HepG2 (cell line): ENCODE measurements around the gene SLC6A12. TPM values are rescaled to one million over a fixed set of nuclear protein-coding genes. Genes with fewer than 3 reads are reported as not detected.

Experiments used
- FOXA1 ChIP-seq, 2 experiments: fragments of 450-650 bp in 1 of 2; sonication (generic) in 1 of 2; formaldehyde crosslinking in 1 of 2; IDR thresholded peaks; 2 replicates each; pipeline versions ENCODE4 v1.4.0 to v1.6.1; 2016 to 2020; ENCODE audit warnings: missing genetic modification reagents in 1 of 2
- FOXP4 ChIP-seq: sonication (generic); formaldehyde crosslinking; IDR thresholded peaks from 2 replicates; pipeline ENCODE4 v1.4.0; 2020; ENCODE audit warnings: missing genetic modification reagents
- GATAD2A ChIP-seq: IDR thresholded peaks from 2 replicates; pipeline ENCODE4 v1.6.1; 2016
- HDAC2 ChIP-seq: sonication (generic); formaldehyde crosslinking; IDR thresholded peaks from 2 replicates; pipeline ENCODE4 v1.4.0; 2020; ENCODE audit warnings: missing genetic modification reagents
- HNF4A ChIP-seq: sonication (generic); formaldehyde crosslinking; IDR thresholded peaks from 2 replicates; pipeline ENCODE4 v1.4.0; 2020; ENCODE audit warnings: missing genetic modification reagents
- HOXA5 ChIP-seq: sonication (generic); formaldehyde crosslinking; IDR thresholded peaks from 2 replicates; pipeline ENCODE4 v1.4.0; 2020; ENCODE audit warnings: missing genetic modification reagents
- ISX ChIP-seq: sonication (generic); formaldehyde crosslinking; conservative IDR thresholded peaks from 2 replicates; pipeline ENCODE4 v1.5.0; 2020; ENCODE audit warnings: missing genetic modification reagents
- MYC ChIP-seq: sonication (generic); formaldehyde crosslinking; IDR thresholded peaks from 2 replicates; pipeline ENCODE4 v1.9.0; 2021; ENCODE audit warnings: missing genetic modification reagents, borderline replicate concordance
- NCOA1 ChIP-seq: sonication (generic); formaldehyde crosslinking; IDR thresholded peaks from 2 replicates; pipeline ENCODE4 v1.9.0; 2021; ENCODE audit warnings: missing genetic modification reagents
- NR2F6 ChIP-seq, 2 experiments: IDR thresholded peaks; 2 replicates each; pipeline ENCODE4 v1.6.1; 2016; ENCODE audit warnings: antibody characterized with exemption in 1 of 2, mild to moderate bottlenecking in 1 of 2
- RBFOX2 ChIP-seq: fragments of 200-400 bp; formaldehyde crosslinking; IDR thresholded peaks from 2 replicates; pipeline ENCODE4 v1.6.1; 2017; ENCODE audit warnings: low read depth, mild to moderate bottlenecking, low read length
- TCF7 ChIP-seq: sonication (generic); IDR thresholded peaks from 2 replicates; pipeline ENCODE4 v1.6.1; 2016; ENCODE audit warnings: antibody characterized with exemption, low read depth
- ZBTB26 ChIP-seq: IDR thresholded peaks from 2 replicates; pipeline ENCODE4 v1.6.1; 2016; ENCODE audit warnings: missing compliant biosample characterization, missing genetic modification reagents, borderline replicate concordance
- ZNF891 ChIP-seq: sonication (generic); formaldehyde crosslinking; IDR thresholded peaks from 2 replicates; pipeline ENCODE4 v1.5.0; 2020; ENCODE audit warnings: mild to moderate bottlenecking, missing genetic modification reagents
- polyA plus RNA-seq, 8 experiments: library from polyadenylated mRNA; depleted of rRNA in 3 of 8; stranded (reverse) in 7 of 8; unstranded in 1 of 8; fragments of >200 nt; fragmentation: Illumina TruSeq in 4 of 8; extraction: Trizol in 4 of 8; gene quantifications; 2 replicates each; pipeline versions ENCODE4 v1.2.1 to v1.2.3, GENCODE V29; 2011 to 2016; ENCODE audit warnings: low read depth in 4 of 8, missing spikeins in 1 of 8, mixed read lengths in 1 of 8; ENCODE audit not compliant: insufficient read depth in 1 of 8
- total RNA-seq, 5 experiments: library from RNA; depleted of rRNA; stranded (reverse); fragments of >200 nt; fragmentation: Illumina TruSeq; extraction: Trizol; gene quantifications; 2 replicates each; pipeline ENCODE4 v1.2.3, GENCODE V29; 2016; ENCODE audit warnings: low read depth in 1 of 5
- TF ChIP-seq, protein P1 (sequence below): sonication (generic); formaldehyde crosslinking; IDR thresholded peaks from 2 replicates; pipeline ENCODE4 v1.9.0; 2022; ENCODE audit warnings: missing genetic modification reagents, mild to moderate bottlenecking, borderline replicate concordance
- TF ChIP-seq, protein P2 (sequence below): sonication (generic); formaldehyde crosslinking; IDR thresholded peaks from 2 replicates; pipeline ENCODE4 v1.9.0; 2021; ENCODE audit warnings: missing genetic modification reagents, mild to moderate bottlenecking, borderline replicate concordance
- TF ChIP-seq, protein P3 (sequence below): sonication (generic); formaldehyde crosslinking; IDR thresholded peaks from 2 replicates; pipeline ENCODE4 v1.4.0; 2020; ENCODE audit warnings: missing genetic modification reagents, borderline replicate concordance
- TF ChIP-seq, protein P4 (sequence below): IDR thresholded peaks from 2 replicates; pipeline ENCODE4 v1.6.1; 2016; ENCODE audit warnings: mild to moderate bottlenecking, missing biosample characterization, missing genetic modification reagents

SLC6A12 gene
- total and polyA plus RNA-seq, 2 of the 13 experiments (the other 11 are each of a cell fraction or from before 2014, with no cell fraction given), result 3.7 to 18.8 TPM

DNA sequence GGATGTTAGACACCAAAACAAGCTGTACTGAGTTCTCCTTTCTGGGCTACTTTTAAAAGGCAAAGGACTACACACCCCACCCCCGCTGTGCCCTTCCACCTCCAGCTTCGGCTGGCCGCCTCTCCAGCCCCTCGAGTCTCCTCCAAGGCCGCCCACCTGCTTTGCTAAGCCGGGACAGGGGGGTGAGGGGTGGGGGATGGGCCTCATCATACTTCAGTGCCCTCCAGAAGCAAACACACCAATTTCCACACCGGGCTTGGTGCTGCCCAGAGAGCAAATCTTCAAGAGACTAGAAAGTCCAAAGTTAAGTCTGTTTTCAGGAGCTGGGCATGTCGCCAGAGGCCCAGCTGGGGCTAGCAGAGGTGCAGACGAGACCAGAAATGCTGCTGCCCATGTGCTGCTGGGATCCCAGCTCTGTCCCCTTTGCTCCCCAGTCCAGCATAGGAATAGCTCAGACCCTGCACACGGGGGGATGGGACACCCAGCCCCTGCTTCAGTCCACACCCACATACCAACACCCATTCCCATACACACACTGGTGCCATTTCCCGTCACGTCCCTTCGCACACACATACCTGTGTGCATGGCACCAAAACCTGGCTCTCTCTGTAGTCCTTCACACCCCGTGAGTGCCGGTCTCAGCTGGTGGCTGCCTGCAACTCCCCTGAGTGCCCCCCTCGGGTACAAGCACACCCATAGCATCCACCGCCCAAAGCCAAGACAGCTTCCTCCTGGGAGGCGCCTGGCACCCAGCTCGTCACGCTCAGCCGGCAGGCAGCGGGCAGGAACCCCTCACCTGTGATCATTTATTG, 1.0 kb downstream of the SLC6A12 start (continued):
- TF ChIP-seq, protein P1, sequence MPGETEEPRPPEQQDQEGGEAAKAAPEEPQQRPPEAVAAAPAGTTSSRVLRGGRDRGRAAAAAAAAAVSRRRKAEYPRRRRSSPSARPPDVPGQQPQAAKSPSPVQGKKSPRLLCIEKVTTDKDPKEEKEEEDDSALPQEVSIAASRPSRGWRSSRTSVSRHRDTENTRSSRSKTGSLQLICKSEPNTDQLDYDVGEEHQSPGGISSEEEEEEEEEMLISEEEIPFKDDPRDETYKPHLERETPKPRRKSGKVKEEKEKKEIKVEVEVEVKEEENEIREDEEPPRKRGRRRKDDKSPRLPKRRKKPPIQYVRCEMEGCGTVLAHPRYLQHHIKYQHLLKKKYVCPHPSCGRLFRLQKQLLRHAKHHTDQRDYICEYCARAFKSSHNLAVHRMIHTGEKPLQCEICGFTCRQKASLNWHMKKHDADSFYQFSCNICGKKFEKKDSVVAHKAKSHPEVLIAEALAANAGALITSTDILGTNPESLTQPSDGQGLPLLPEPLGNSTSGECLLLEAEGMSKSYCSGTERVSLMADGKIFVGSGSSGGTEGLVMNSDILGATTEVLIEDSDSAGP, result peak; percentile 52; the same call in 1 of the 2 replicates
- TF ChIP-seq ZBTB26 (peak; percentile 97), NR2F6 (IDR thresholded peaks at IDR 0.05) (peak; percentile 37; the same call in 1 of the 2 replicates), NR2F6 (CRISPR knock-in tag; IDR thresholded peaks at IDR 0.05) (peak; percentile 13; the same call in 1 of the 2 replicates), GATAD2A (CRISPR knock-in tag) (peak; percentile 25; the same call in 1 of the 2 replicates), HDAC2 (peak; percentile 21; the same call in 1 of the 2 replicates), ISX (CRISPR knock-in tag) (no peak), HNF4A (CRISPR knock-in tag) (peak; percentile 83), FOXA1 (IDR thresholded peaks at IDR 0.05) (no peak), FOXA1 (CRISPR knock-in tag; IDR thresholded peaks at IDR 0.05) (0 out of 2 replicates have a peak, but pooled peaks have one; percentile 10), RBFOX2 (0 out of 2 replicates have a peak, but pooled peaks have one; percentile 20), NCOA1 (CRISPR knock-in tag) (no peak), TCF7 (peak; percentile 35; the same call in 1 of the 2 replicates), ZNF891 (CRISPR knock-in tag) (0 out of 2 replicates have a peak, but pooled peaks have one; percentile 29), FOXP4 (CRISPR knock-in tag) (peak; percentile 33; the same call in 1 of the 2 replicates), HOXA5 (0 out of 2 replicates have a peak, but pooled peaks have one; percentile 58), MYC (peak; percentile 34; the same call in 1 of the 2 replicates)
- TF ChIP-seq, protein P2, sequence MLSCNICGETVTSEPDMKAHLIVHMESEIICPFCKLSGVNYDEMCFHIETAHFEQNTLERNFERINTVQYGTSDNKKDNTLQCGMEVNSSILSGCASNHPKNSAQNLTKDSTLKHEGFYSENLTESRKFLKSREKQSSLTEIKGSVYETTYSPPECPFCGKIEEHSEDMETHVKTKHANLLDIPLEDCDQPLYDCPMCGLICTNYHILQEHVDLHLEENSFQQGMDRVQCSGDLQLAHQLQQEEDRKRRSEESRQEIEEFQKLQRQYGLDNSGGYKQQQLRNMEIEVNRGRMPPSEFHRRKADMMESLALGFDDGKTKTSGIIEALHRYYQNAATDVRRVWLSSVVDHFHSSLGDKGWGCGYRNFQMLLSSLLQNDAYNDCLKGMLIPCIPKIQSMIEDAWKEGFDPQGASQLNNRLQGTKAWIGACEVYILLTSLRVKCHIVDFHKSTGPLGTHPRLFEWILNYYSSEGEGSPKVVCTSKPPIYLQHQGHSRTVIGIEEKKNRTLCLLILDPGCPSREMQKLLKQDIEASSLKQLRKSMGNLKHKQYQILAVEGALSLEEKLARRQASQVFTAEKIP (CRISPR knock-in tag), result no peak
- TF ChIP-seq, protein P3, sequence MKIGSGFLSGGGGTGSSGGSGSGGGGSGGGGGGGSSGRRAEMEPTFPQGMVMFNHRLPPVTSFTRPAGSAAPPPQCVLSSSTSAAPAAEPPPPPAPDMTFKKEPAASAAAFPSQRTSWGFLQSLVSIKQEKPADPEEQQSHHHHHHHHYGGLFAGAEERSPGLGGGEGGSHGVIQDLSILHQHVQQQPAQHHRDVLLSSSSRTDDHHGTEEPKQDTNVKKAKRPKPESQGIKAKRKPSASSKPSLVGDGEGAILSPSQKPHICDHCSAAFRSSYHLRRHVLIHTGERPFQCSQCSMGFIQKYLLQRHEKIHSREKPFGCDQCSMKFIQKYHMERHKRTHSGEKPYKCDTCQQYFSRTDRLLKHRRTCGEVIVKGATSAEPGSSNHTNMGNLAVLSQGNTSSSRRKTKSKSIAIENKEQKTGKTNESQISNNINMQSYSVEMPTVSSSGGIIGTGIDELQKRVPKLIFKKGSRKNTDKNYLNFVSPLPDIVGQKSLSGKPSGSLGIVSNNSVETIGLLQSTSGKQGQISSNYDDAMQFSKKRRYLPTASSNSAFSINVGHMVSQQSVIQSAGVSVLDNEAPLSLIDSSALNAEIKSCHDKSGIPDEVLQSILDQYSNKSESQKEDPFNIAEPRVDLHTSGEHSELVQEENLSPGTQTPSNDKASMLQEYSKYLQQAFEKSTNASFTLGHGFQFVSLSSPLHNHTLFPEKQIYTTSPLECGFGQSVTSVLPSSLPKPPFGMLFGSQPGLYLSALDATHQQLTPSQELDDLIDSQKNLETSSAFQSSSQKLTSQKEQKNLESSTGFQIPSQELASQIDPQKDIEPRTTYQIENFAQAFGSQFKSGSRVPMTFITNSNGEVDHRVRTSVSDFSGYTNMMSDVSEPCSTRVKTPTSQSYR, result peak; percentile 80; the same call in 1 of the 2 replicates
- TF ChIP-seq, protein P4, sequence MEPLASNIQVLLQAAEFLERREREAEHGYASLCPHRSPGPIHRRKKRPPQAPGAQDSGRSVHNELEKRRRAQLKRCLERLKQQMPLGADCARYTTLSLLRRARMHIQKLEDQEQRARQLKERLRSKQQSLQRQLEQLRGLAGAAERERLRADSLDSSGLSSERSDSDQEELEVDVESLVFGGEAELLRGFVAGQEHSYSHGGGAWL (CRISPR knock-in tag), result 0 out of 2 replicates have a peak, but pooled peaks have one; percentile 31
